SK-N-SH treated with all-trans-retinoic acid at 6 μM for 48 hours (cell line): Measurements from ENCODE around the gene BPIFB3.

Source experiments
- RARB ChIP-seq: fragments of 250-450 bp; sonication (Bioruptor Pico); IDR thresholded peaks from 2 replicates; pipeline ENCODE4 v1.8.0; 2021; ENCODE audit warnings: mild to moderate bottlenecking, moderate library complexity
- TF ChIP-seq, protein P1 (sequence below): fragments of 250-450 bp; sonication (Bioruptor Pico); IDR thresholded peaks from 2 replicates; pipeline ENCODE4 v1.5.1; 2021; ENCODE audit warnings: mild to moderate bottlenecking, moderate library complexity

DNA sequence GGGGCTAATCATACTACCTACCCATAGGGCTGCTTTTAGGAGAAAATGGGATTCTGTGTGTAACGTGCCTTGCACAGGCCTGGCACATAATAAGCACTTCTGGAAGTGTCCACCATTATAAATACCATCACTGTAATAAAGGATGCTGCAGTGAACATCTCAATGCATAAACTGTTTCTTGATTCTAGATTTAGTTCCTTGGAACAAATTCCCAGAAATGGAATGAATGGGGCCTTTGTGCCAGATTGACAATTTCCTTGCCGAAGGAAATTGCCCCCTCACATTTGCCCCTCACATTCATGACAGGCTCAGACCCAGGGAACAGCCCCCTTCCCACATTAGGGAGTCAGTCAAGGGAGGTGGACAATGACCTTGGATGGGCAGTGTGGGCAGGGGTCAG, 55.0 kb downstream of the BPIFB3 start:
- TF ChIP-seq, protein P1, sequence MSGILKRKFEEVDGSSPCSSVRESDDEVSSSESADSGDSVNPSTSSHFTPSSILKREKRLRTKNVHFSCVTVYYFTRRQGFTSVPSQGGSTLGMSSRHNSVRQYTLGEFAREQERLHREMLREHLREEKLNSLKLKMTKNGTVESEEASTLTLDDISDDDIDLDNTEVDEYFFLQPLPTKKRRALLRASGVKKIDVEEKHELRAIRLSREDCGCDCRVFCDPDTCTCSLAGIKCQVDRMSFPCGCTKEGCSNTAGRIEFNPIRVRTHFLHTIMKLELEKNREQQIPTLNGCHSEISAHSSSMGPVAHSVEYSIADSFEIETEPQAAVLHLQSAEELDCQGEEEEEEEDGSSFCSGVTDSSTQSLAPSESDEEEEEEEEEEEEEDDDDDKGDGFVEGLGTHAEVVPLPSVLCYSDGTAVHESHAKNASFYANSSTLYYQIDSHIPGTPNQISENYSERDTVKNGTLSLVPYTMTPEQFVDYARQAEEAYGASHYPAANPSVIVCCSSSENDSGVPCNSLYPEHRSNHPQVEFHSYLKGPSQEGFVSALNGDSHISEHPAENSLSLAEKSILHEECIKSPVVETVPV, result no peak
- TF ChIP-seq RARB, result no peak
